Measurements from ENCODE around the gene TRMT2A.

Gene TRMT2A

GRCh38 chr22:20093418-20094196, 23.4 kb downstream of the TRMT2A start:
- Histone ChIP-seq H3K9me3 (ENCODE audit: control extremely low read depth in 1 of 5, control insufficient read depth in 4 of 5, insufficient read depth in 2 of 5, low read depth in 1 of 5, low read length in 4 of 5) (peaks cover 0 to 13% (median 4%) of the 10 kb centered on the region in 5 experiments), H3K4me3 (ENCODE audit: control insufficient read depth in 1 of 7, extremely low read depth in 1 of 7, insufficient read depth in 4 of 7, low read depth in 2 of 7, low read length in 6 of 7) (no peak overlapping the region), H3K27ac (ENCODE audit: insufficient read depth in 1 of 2, low read depth in 1 of 2, low read length in 2 of 2, poor library complexity in 1 of 2, severe bottlenecking in 2 of 2) (no peak overlapping the region), H3K4me1 (ENCODE audit: control extremely low read depth in 1 of 4, control insufficient read depth in 4 of 4, insufficient read depth in 4 of 4, low read length in 3 of 4) (peaks cover 0 to 7% (median 0%) of the 10 kb centered on the region in 4 experiments), H3K27me3 (replicated peaks in 2 of 5; ENCODE audit: control insufficient read depth in 4 of 5, insufficient read depth in 5 of 5, low read length in 4 of 5) (no peaks in the 10 kb centered on the region), H3K36me3 (ENCODE audit: control insufficient read depth in 4 of 4, insufficient read depth in 4 of 4, low read length in 3 of 4) (peaks cover 36 to 95% (median 77%) of the 10 kb centered on the region in 4 experiments)
- 98% methylated on average over 11 of the region's 13 CpGs for WGBS (ENCODE audit: insufficient coverage)
- ChIA-PET CTCF (interaction anchor here (0.7 kb wide), 1 partner anchor 15 kb away, joined by 3 read pairs; no protein-coding TSS in a partner anchor), POLR2A (no interaction called here)
- DNase-seq: no peak

GRCh38 chr22:20092477-20092854, 24.6 kb downstream of the TRMT2A start:
- no peak for DNase-seq
- over 99% methylated on average over 11 of the region's 11 CpGs for WGBS (ENCODE audit: insufficient coverage)
- H3K36me3 ChIP-seq (ENCODE audit: control insufficient read depth in 4 of 4, insufficient read depth in 4 of 4, low read length in 3 of 4): peaks cover 40 to 99% (median 82%) of the 10 kb centered on the region in 4 experiments
- H3K9me3 ChIP-seq (ENCODE audit: control extremely low read depth in 1 of 5, control insufficient read depth in 4 of 5, insufficient read depth in 2 of 5, low read depth in 1 of 5, low read length in 4 of 5): peaks cover 0 to 13% (median 4%) of the 10 kb centered on the region in 5 experiments
- ChIA-PET CTCF (no interaction called here), POLR2A (interaction anchor here (0.6 kb wide), 1 partner anchor 66 kb away, joined by 3 read pairs; no protein-coding TSS in a partner anchor)
- peaks cover 0 to 7% (median 0%) of the 10 kb centered on the region in 4 experiments for H3K4me1 ChIP-seq (ENCODE audit: control extremely low read depth in 1 of 4, control insufficient read depth in 4 of 4, insufficient read depth in 4 of 4, low read length in 3 of 4)
- no peaks in the 10 kb centered on the region for H3K27me3 ChIP-seq (replicated peaks in 2 of 5; ENCODE audit: control insufficient read depth in 4 of 5, insufficient read depth in 5 of 5, low read length in 4 of 5)
- no peak overlapping the region for H3K27ac ChIP-seq (ENCODE audit: insufficient read depth in 1 of 2, low read depth in 1 of 2, low read length in 2 of 2, poor library complexity in 1 of 2, severe bottlenecking in 2 of 2)
- no peak overlapping the region for H3K4me3 ChIP-seq (ENCODE audit: control insufficient read depth in 1 of 7, extremely low read depth in 1 of 7, insufficient read depth in 4 of 7, low read depth in 2 of 7, low read length in 6 of 7)

GRCh38 chr22:20091690-20092476, 25.1 kb downstream of the TRMT2A start:
- H3K9me3 ChIP-seq (ENCODE audit: control extremely low read depth in 1 of 5, control insufficient read depth in 4 of 5, insufficient read depth in 2 of 5, low read depth in 1 of 5, low read length in 4 of 5): peaks cover 0 to 10% (median 4%) of the 10 kb centered on the region in 5 experiments
- no peaks in the 10 kb centered on the region for H3K27me3 ChIP-seq (replicated peaks in 2 of 5; ENCODE audit: control insufficient read depth in 4 of 5, insufficient read depth in 5 of 5, low read length in 4 of 5)
- POLR2A ChIA-PET: interaction anchor here (0.6 kb wide), 1 partner anchor 65 kb away, joined by 3 read pairs; no protein-coding TSS in a partner anchor
- no peak overlapping the region for H3K4me3 ChIP-seq (ENCODE audit: control insufficient read depth in 1 of 7, extremely low read depth in 1 of 7, insufficient read depth in 4 of 7, low read depth in 2 of 7, low read length in 6 of 7)
- H3K36me3 ChIP-seq (ENCODE audit: control insufficient read depth in 4 of 4, insufficient read depth in 4 of 4, low read length in 3 of 4): peaks cover 36 to 99% (median 83%) of the 10 kb centered on the region in 4 experiments
- WGBS (ENCODE audit: insufficient coverage): 97% methylated on average over 16 of the region's 16 CpGs
- H3K27ac ChIP-seq (ENCODE audit: insufficient read depth in 1 of 2, low read depth in 1 of 2, low read length in 2 of 2, poor library complexity in 1 of 2, severe bottlenecking in 2 of 2): no peak overlapping the region
- H3K4me1 ChIP-seq (ENCODE audit: control extremely low read depth in 1 of 4, control insufficient read depth in 4 of 4, insufficient read depth in 4 of 4, low read length in 3 of 4): peaks cover 0 to 7% (median 0%) of the 10 kb centered on the region in 4 experiments
- no peak for DNase-seq
- CTCF ChIA-PET: interaction anchor here (1.7 kb wide), 1 partner anchor 20 kb away, joined by 5 read pairs; no protein-coding TSS in a partner anchor

- POLR2A ChIA-PET: no interaction called here
- Histone ChIP-seq H3K27ac (ENCODE audit: insufficient read depth in 1 of 2, low read depth in 1 of 2, low read length in 2 of 2, poor library complexity in 1 of 2, severe bottlenecking in 2 of 2) (no peak overlapping the region), H3K4me3 (ENCODE audit: control insufficient read depth in 1 of 7, extremely low read depth in 1 of 7, insufficient read depth in 4 of 7, low read depth in 2 of 7, low read length in 6 of 7) (no peak overlapping the region), H3K9me3 (ENCODE audit: control extremely low read depth in 1 of 5, control insufficient read depth in 4 of 5, insufficient read depth in 2 of 5, low read depth in 1 of 5, low read length in 4 of 5) (peaks cover 0 to 9% (median 2%) of the 10 kb centered on the region in 5 experiments), H3K27me3 (replicated peaks in 2 of 5; ENCODE audit: control insufficient read depth in 4 of 5, insufficient read depth in 5 of 5, low read length in 4 of 5) (no peaks in the 10 kb centered on the region), H3K4me1 (ENCODE audit: control extremely low read depth in 1 of 4, control insufficient read depth in 4 of 4, insufficient read depth in 4 of 4, low read length in 3 of 4) (peaks cover 0 to 7% (median 0%) of the 10 kb centered on the region in 4 experiments), H3K36me3 (ENCODE audit: control insufficient read depth in 4 of 4, insufficient read depth in 4 of 4, low read length in 3 of 4) (peaks cover 25 to 99% (median 83%) of the 10 kb centered on the region in 4 experiments)
- CTCF ChIA-PET: interaction anchor here (1.0 to 1.7 kb wide), 2 partner anchors 10 to 21 kb away, joined by 3 to 5 read pairs; no protein-coding TSS in a partner anchor
- 71% methylated on average over 8 of the region's 9 CpGs for whole genome bisulfite sequencing (ENCODE audit: insufficient coverage)
- DNase-seq: no peak
Measured at GRCh38 chr22:20090730-20091240, 26.2 kb downstream of the TRMT2A start.

GRCh38 chr22:20089977-20090729, 26.9 kb downstream of the TRMT2A start:
- ChIA-PET POLR2A (no interaction called here), CTCF (interaction anchor here (0.6 to 1.0 kb wide), 2 partner anchors 10 to 173 kb away, joined by 3 read pairs; no protein-coding TSS in a partner anchor)
- no peak for DNase-seq
- Histone ChIP-seq H3K4me1 (ENCODE audit: control extremely low read depth in 1 of 4, control insufficient read depth in 4 of 4, insufficient read depth in 4 of 4, low read length in 3 of 4) (peaks cover 0 to 7% (median 0%) of the 10 kb centered on the region in 4 experiments), H3K27me3 (replicated peaks in 2 of 5; ENCODE audit: control insufficient read depth in 4 of 5, insufficient read depth in 5 of 5, low read length in 4 of 5) (no peaks in the 10 kb centered on the region), H3K36me3 (ENCODE audit: control insufficient read depth in 4 of 4, insufficient read depth in 4 of 4, low read length in 3 of 4) (peaks cover 19 to 95% (median 81%) of the 10 kb centered on the region in 4 experiments), H3K27ac (ENCODE audit: insufficient read depth in 1 of 2, low read depth in 1 of 2, low read length in 2 of 2, poor library complexity in 1 of 2, severe bottlenecking in 2 of 2) (peak overlapping the region in 1 of 2 experiments; percentile 1), H3K9me3 (ENCODE audit: control extremely low read depth in 1 of 5, control insufficient read depth in 4 of 5, insufficient read depth in 2 of 5, low read depth in 1 of 5, low read length in 4 of 5) (peaks cover 0 to 6% (median 0%) of the 10 kb centered on the region in 5 experiments), H3K4me3 (ENCODE audit: control insufficient read depth in 1 of 7, extremely low read depth in 1 of 7, insufficient read depth in 4 of 7, low read depth in 2 of 7, low read length in 6 of 7) (no peak overlapping the region)
- 98% methylated on average over 9 of the region's 11 CpGs for WGBS (ENCODE audit: insufficient coverage)

- no peak overlapping the region for H3K27ac ChIP-seq (ENCODE audit: insufficient read depth in 1 of 2, low read depth in 1 of 2, low read length in 2 of 2, poor library complexity in 1 of 2, severe bottlenecking in 2 of 2)
- H3K36me3 ChIP-seq (ENCODE audit: control insufficient read depth in 4 of 4, insufficient read depth in 4 of 4, low read length in 3 of 4): peaks cover 19 to 91% (median 74%) of the 10 kb centered on the region in 4 experiments
- no peaks in the 10 kb centered on the region for H3K27me3 ChIP-seq (replicated peaks in 2 of 5; ENCODE audit: control insufficient read depth in 4 of 5, insufficient read depth in 5 of 5, low read length in 4 of 5)
- no peak for DNase-seq
- 98% methylated on average over 9 of the region's 17 CpGs for WGBS (ENCODE audit: insufficient coverage)
- H3K4me3 ChIP-seq (ENCODE audit: control insufficient read depth in 1 of 7, extremely low read depth in 1 of 7, insufficient read depth in 4 of 7, low read depth in 2 of 7, low read length in 6 of 7): no peak overlapping the region
- H3K9me3 ChIP-seq (ENCODE audit: control extremely low read depth in 1 of 5, control insufficient read depth in 4 of 5, insufficient read depth in 2 of 5, low read depth in 1 of 5, low read length in 4 of 5): no peaks in the 10 kb centered on the region
- ChIA-PET CTCF (interaction anchor here (0.6 kb wide), 1 partner anchor 172 kb away, joined by 3 read pairs; no protein-coding TSS in a partner anchor), POLR2A (no interaction called here)
- H3K4me1 ChIP-seq (ENCODE audit: control extremely low read depth in 1 of 4, control insufficient read depth in 4 of 4, insufficient read depth in 4 of 4, low read length in 3 of 4): peaks cover 0 to 9% (median 0%) of the 10 kb centered on the region in 4 experiments
Measured at GRCh38 chr22:20089226-20089976, 27.6 kb downstream of the TRMT2A start.

Data from common myeloid progenitor, CD34-positive (primary cell).